ENCODE measurements around the gene UTS2B. TPM values are rescaled to one million over a fixed set of nuclear protein-coding genes. Genes with fewer than 3 reads are reported as not detected.

Gene UTS2B
- total and polyA plus RNA-seq, 4 donors = 0.10 to 0.76 TPM; not detected in 2

- Histone ChIP-seq H3K27me3 (ENCODE audit: control insufficient read depth in 4 of 4, insufficient read depth in 4 of 4, low read length in 3 of 4) (no peaks in the 10 kb centered on the region), H3K9me3 (ENCODE audit: control insufficient read depth in 4 of 4, low read length in 3 of 4) (no peaks in the 10 kb centered on the region), H3K4me3 (ENCODE audit: low read depth in 1 of 3, low read length in 3 of 3) (no peak overlapping the region), H3K27ac (ENCODE audit: low read depth in 1 of 2, low read length in 2 of 2) (no peak overlapping the region), H3K4me1 (ENCODE audit: control insufficient read depth in 4 of 4, insufficient read depth in 4 of 4, low read length in 3 of 4) (no peaks in the 10 kb centered on the region), H3K9ac (ENCODE audit: low read depth in 1 of 2, low read length in 2 of 2) (no peak overlapping the region), H3K36me3 (ENCODE audit: control insufficient read depth in 4 of 4, insufficient read depth in 3 of 4, low read depth in 1 of 4, low read length in 3 of 4) (no peaks in the 10 kb centered on the region)
- no peak for DNase-seq (ENCODE audit: low spot score)
- 95% methylated on average over 5 of the region's 5 CpGs for WGBS
- TF ChIP-seq HNF4A (conservative IDR thresholded peaks at IDR 0.05) (no peak), FOXA2 (IDR thresholded peaks at IDR 0.05) (no peak), RXRA (IDR thresholded peaks at IDR 0.05) (no peak), RAD21 (IDR thresholded peaks at IDR 0.05) (no peak), HNF4G (IDR thresholded peaks at IDR 0.05) (no peak), NR2F2 (IDR thresholded peaks at IDR 0.05) (no peak), MAX (IDR thresholded peaks at IDR 0.05) (no peak), TAF1 (conservative IDR thresholded peaks at IDR 0.05) (no peak), ATF3 (IDR thresholded peaks at IDR 0.05) (no peak)
Observed at GRCh38 chr3:191301782-191302411, 28.4 kb downstream of the UTS2B start.

GRCh38 chr3:191301017-191301416, 29.3 kb downstream of the UTS2B start:
- no peak overlapping the region for H3K4me3 ChIP-seq (ENCODE audit: low read depth in 1 of 3, low read length in 3 of 3)
- 91% methylated on average over 1 of the region's 1 CpG for WGBS
- no peaks in the 10 kb centered on the region for H3K36me3 ChIP-seq (ENCODE audit: control insufficient read depth in 4 of 4, insufficient read depth in 3 of 4, low read depth in 1 of 4, low read length in 3 of 4)
- no peak for DNase-seq (ENCODE audit: low spot score)
- H3K9me3 ChIP-seq (ENCODE audit: control insufficient read depth in 4 of 4, low read length in 3 of 4) = no peaks in the 10 kb centered on the region
- no peak overlapping the region for H3K27ac ChIP-seq (ENCODE audit: low read depth in 1 of 2, low read length in 2 of 2)
- no peaks in the 10 kb centered on the region for H3K4me1 ChIP-seq (ENCODE audit: control insufficient read depth in 4 of 4, insufficient read depth in 4 of 4, low read length in 3 of 4)
- no peak for TF ChIP-seq HNF4G (IDR thresholded peaks at IDR 0.05)
- H3K9ac ChIP-seq (ENCODE audit: low read depth in 1 of 2, low read length in 2 of 2) = no peak overlapping the region
- no peaks in the 10 kb centered on the region for H3K27me3 ChIP-seq (ENCODE audit: control insufficient read depth in 4 of 4, insufficient read depth in 4 of 4, low read length in 3 of 4)

GRCh38 chr3:191300422-191300821, 29.9 kb downstream of the UTS2B start:
- no peak overlapping the region for H3K27ac ChIP-seq (ENCODE audit: low read depth in 1 of 2, low read length in 2 of 2)
- DNase-seq (ENCODE audit: low spot score) = no peak
- no peaks in the 10 kb centered on the region for H3K4me1 ChIP-seq (ENCODE audit: control insufficient read depth in 4 of 4, insufficient read depth in 4 of 4, low read length in 3 of 4)
- H3K9me3 ChIP-seq (ENCODE audit: control insufficient read depth in 4 of 4, low read length in 3 of 4) = no peaks in the 10 kb centered on the region
- TF ChIP-seq EGR1 (IDR thresholded peaks at IDR 0.05; ENCODE audit: low read depth in 2 of 2) (no peak), TAF1 (conservative IDR thresholded peaks at IDR 0.05) (no peak), JUND (IDR thresholded peaks at IDR 0.05) (no peak), HNF4A (conservative IDR thresholded peaks at IDR 0.05) (no peak), ATF3 (IDR thresholded peaks at IDR 0.05) (no peak), YY1 (IDR thresholded peaks at IDR 0.05) (no peak), CTCF (IDR thresholded peaks at IDR 0.05; ENCODE audit: low read depth, low read length, missing input control) (no peak), RAD21 (IDR thresholded peaks at IDR 0.05) (no peak), FOXA1 (IDR thresholded peaks at IDR 0.05) (no peak), ZBTB33 (IDR thresholded peaks at IDR 0.05) (no peak), RXRA (IDR thresholded peaks at IDR 0.05) (no peak), HNF4G (IDR thresholded peaks at IDR 0.05) (no peak), MAX (IDR thresholded peaks at IDR 0.05) (no peak), REST (IDR thresholded peaks at IDR 0.05) (no peak), NR2F2 (IDR thresholded peaks at IDR 0.05) (no peak), GABPA (IDR thresholded peaks at IDR 0.05 in 1 of 2, conservative IDR thresholded peaks at IDR 0.05 in 1 of 2) (no peak), FOXA2 (IDR thresholded peaks at IDR 0.05) (no peak), SP1 (IDR thresholded peaks at IDR 0.05) (no peak)
- no peak overlapping the region for H3K9ac ChIP-seq (ENCODE audit: low read depth in 1 of 2, low read length in 2 of 2)
- no peaks in the 10 kb centered on the region for H3K27me3 ChIP-seq (ENCODE audit: control insufficient read depth in 4 of 4, insufficient read depth in 4 of 4, low read length in 3 of 4)
- no peak overlapping the region for H3K4me3 ChIP-seq (ENCODE audit: low read depth in 1 of 3, low read length in 3 of 3)
- 83% methylated on average over 1 of the region's 1 CpG for WGBS
- H3K36me3 ChIP-seq (ENCODE audit: control insufficient read depth in 4 of 4, insufficient read depth in 3 of 4, low read depth in 1 of 4, low read length in 3 of 4) = no peaks in the 10 kb centered on the region

All from liver (tissue), 9 donors.